ENCODE measurements around the gene ENG. TPM values are rescaled to one million over a fixed set of nuclear protein-coding genes. Genes with fewer than 3 reads are reported as not detected.
A peak's percentile ranks its signal among the peaks of the same experiment; 100 is the strongest.

Gene ENG
- total and polyA plus RNA-seq, 2 of the 8 experiments (the other 6 are each of a cell fraction or from before 2014, with no cell fraction given): 1.8 to 4.4 TPM

DNA sequence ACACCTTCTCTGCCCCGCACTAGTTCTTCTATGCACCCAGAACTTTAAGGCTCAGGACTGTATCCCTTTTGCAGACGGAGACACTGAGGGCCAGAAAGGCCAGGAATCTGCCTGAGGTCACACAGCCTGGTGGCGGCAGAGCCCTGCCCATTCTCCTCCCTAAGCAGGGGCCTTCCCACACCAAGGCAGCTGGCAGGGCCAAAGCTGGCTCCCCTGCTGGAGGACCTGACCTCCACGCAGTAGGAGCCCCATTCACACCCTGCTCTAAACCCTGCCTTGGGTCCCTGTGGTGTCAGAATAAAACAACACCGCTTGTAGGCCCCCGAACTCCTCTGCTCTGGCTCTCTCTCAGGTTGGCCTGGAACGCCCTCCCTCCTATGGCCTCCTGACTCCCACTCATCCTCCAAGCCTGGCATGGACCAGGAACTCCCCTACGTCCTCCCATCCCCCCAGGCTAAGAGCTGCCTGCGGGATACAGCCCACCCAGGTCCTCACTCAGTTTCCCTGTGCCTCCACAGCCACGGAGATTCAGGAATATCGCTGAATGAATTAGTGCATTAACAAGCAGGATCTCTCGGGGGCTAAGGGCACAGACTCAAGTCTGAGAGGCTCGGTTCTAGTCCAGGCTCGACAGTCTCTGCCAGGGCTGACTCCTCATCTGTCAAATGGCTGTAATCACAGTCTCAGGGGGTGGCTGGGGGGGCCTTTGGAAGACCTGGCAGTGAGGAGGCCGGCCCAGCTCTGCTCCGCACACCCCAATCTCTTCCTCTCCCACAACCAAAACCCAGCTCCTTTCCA, 42.1 kb upstream of the ENG start:
- CTCF ChIA-PET (ENCODE audit: partially characterized antibody): interaction anchor here (0.6 to 3.0 kb wide), 12 partner anchors 9 to 221 kb away, joined by 3 to 14 read pairs (median 3); no protein-coding TSS in a partner anchor
- Histone ChIP-seq H3K4me2 (ENCODE audit: insufficient read depth in 1 of 2, low read depth in 2 of 2, low read length in 2 of 2) (peak overlapping the region; percentile 65 to 83), H3K4me1 (replicated peaks in 1 of 4; ENCODE audit: control insufficient read depth in 3 of 4, insufficient read depth in 4 of 4, low read length in 3 of 4) (peaks cover 0 to 28% (median 16%) of the 10 kb centered on the region in 4 experiments; a peak in 6 of 7 replicates)
- TF ChIP-seq CHD2 (IDR thresholded peaks at IDR 0.05; ENCODE audit: low read length): no peak
- TF ChIP-seq BACH1 (IDR thresholded peaks at IDR 0.05; ENCODE audit: low read length): no peak
- TF ChIP-seq, protein P1, sequence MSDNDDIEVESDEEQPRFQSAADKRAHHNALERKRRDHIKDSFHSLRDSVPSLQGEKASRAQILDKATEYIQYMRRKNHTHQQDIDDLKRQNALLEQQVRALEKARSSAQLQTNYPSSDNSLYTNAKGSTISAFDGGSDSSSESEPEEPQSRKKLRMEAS (IDR thresholded peaks at IDR 0.05): no peak
- no peak for TF ChIP-seq MAFK (IDR thresholded peaks at IDR 0.05; ENCODE audit: low read depth, low read length)
- no peak for TF ChIP-seq CTBP2 (IDR thresholded peaks at IDR 0.05; ENCODE audit: borderline replicate concordance, insufficient read depth, insufficient read length, low read length)
- TF ChIP-seq SP1 (IDR thresholded peaks at IDR 0.05; ENCODE audit: low read depth, low read length): no peak
- no peak for TF ChIP-seq POU5F1 (IDR thresholded peaks at IDR 0.05; ENCODE audit: low read depth, low read length)
- TF ChIP-seq BRCA1 (IDR thresholded peaks at IDR 0.05; ENCODE audit: low read depth, low read length): no peak
- TF ChIP-seq RNF2 (IDR thresholded peaks at IDR 0.05; ENCODE audit: borderline replicate concordance, low read depth, low read length, missing control alignments, poor library complexity, severe bottlenecking): no peak
- TF ChIP-seq YY1 (IDR thresholded peaks at IDR 0.05; ENCODE audit: low read depth, low read length): no peak
- no peak; a peak in 1 of 3 replicates for TF ChIP-seq POLR2A (IDR thresholded peaks at IDR 0.05; ENCODE audit: control extremely low read depth in 1 of 2, low read depth in 2 of 2, low read length in 2 of 2)
- TF ChIP-seq CHD1 (IDR thresholded peaks at IDR 0.05; ENCODE audit: low read depth, low read length): no peak

More for the DNA sequence above, 42.1 kb upstream of the ENG start:
- FAIRE-seq (no peak), DNase-seq (ENCODE audit: low read depth in 1 of 2, low spot score in 2 of 2) (no peak)
- H3K56ac ChIP-seq (replicated peaks; ENCODE audit: insufficient read length, low read depth, low read length): no peak overlapping the region
- no peak overlapping the region for H2BK5ac ChIP-seq (ENCODE audit: low read depth, low read length)
- no peak overlapping the region for H3K14ac ChIP-seq (ENCODE audit: insufficient read length)
- peaks cover 10% of the 10 kb centered on the region for H3K79me1 ChIP-seq (ENCODE audit: low read depth, low read length)
- H2AK5ac ChIP-seq (ENCODE audit: low read depth, low read length): 0 out of 2 replicates have a peak overlapping the region, but pooled peaks have one; percentile 3
- H2BK120ac ChIP-seq (replicated peaks; ENCODE audit: low read depth, low read length): no peak overlapping the region
- H4K20me1 ChIP-seq (replicated peaks in 1 of 2; ENCODE audit: control insufficient read depth in 1 of 2, insufficient read depth in 2 of 2, low read length in 2 of 2): peaks cover 5 to 13% of the 10 kb centered on the region in 2 experiments
- H3K27ac ChIP-seq (ENCODE audit: low read depth, low read length): no peak overlapping the region; the same call in 1 of the 2 replicates
- H4K8ac ChIP-seq (ENCODE audit: extremely low read depth, insufficient read depth, low read length): peak overlapping the region; percentile 9; the same call in 1 of the 2 replicates
- 0 out of 2 replicates have a peak overlapping the region, but pooled peaks have one; percentile 17 for H2BK12ac ChIP-seq (ENCODE audit: low read depth, low read length)
- H3K27me3 ChIP-seq (replicated peaks in 1 of 4; ENCODE audit: control insufficient read depth in 3 of 4, extremely low read depth in 1 of 4, insufficient read depth in 3 of 4, low read length in 3 of 4): no peaks in the 10 kb centered on the region
- no peak overlapping the region for H4K91ac ChIP-seq (replicated peaks; ENCODE audit: insufficient read length, low read length)
- H3K23me2 ChIP-seq (ENCODE audit: low read depth, low read length): peaks cover 5% of the 10 kb centered on the region; the same call in 1 of the 2 replicates
- no peak overlapping the region for H2BK20ac ChIP-seq (ENCODE audit: low read length)
- H3K18ac ChIP-seq (ENCODE audit: extremely low read depth, low read length): no peak overlapping the region
- H3K79me2 ChIP-seq (ENCODE audit: control insufficient read depth in 1 of 2, insufficient read depth in 2 of 2, low read length in 2 of 2): peaks cover 0 to 4% of the 10 kb centered on the region in 2 experiments; a peak in 1 of 4 replicates
- POLR2A ChIA-PET (ENCODE audit: partially characterized antibody): interaction anchor here (0.9 to 10.1 kb wide), 8 partner anchors 8 to 68 kb away, joined by 3 to 91 read pairs (median 6); partner anchors contain the start of gene ENG
- H3K9ac ChIP-seq (replicated peaks in 1 of 4; ENCODE audit: extremely low read depth in 1 of 4, low read depth in 3 of 4, low read length in 3 of 4): peak overlapping the region in 3 of 4 experiments; percentile 13 to 48 (median 19); a peak in 3 of 7 replicates
- no peak overlapping the region for H3K23ac ChIP-seq (ENCODE audit: insufficient read length)
- H2BK15ac ChIP-seq (ENCODE audit: low read length): 0 out of 2 replicates have a peak overlapping the region, but pooled peaks have one; percentile 19
- H2AFZ ChIP-seq (ENCODE audit: low read length): no peak overlapping the region
- H3K4me3 ChIP-seq (ENCODE audit: extremely low read depth in 1 of 4, insufficient read depth in 2 of 4, low read depth in 3 of 4, low read length in 4 of 4): peak overlapping the region in 2 of 4 experiments; percentile 3 to 50; a peak in 4 of 8 replicates
- H3K9me3 ChIP-seq (ENCODE audit: insufficient read depth in 2 of 2, low read depth in 1 of 2, low read length in 1 of 2): no peaks in the 10 kb centered on the region
- 82% methylated on average over 14 of the region's 16 CpGs; no CpG with 5 or more reads in 1 of the 2 experiments for WGBS, 2 experiments (ENCODE audit: extremely low coverage in 1 of 2, insufficient coverage in 1 of 2, insufficient read length in 1 of 2, insufficient replicate concordance in 2 of 2, low coverage in 1 of 2, low lambda C conversion rate in 2 of 2, missing lambda C conversion rate in 1 of 2)
- no peak overlapping the region for H3K4ac ChIP-seq (replicated peaks; ENCODE audit: insufficient read length, low read depth, low read length)
- H4K5ac ChIP-seq (ENCODE audit: insufficient read length, low read depth, low read length): no peak overlapping the region
- peaks cover 23 to 39% (median 32%) of the 10 kb centered on the region in 4 experiments for H3K36me3 ChIP-seq (ENCODE audit: control insufficient read depth in 2 of 4, insufficient read depth in 4 of 4, low read length in 3 of 4)
